ENCODE results near the gene ZNF652.

Gene ZNF652

DNA sequence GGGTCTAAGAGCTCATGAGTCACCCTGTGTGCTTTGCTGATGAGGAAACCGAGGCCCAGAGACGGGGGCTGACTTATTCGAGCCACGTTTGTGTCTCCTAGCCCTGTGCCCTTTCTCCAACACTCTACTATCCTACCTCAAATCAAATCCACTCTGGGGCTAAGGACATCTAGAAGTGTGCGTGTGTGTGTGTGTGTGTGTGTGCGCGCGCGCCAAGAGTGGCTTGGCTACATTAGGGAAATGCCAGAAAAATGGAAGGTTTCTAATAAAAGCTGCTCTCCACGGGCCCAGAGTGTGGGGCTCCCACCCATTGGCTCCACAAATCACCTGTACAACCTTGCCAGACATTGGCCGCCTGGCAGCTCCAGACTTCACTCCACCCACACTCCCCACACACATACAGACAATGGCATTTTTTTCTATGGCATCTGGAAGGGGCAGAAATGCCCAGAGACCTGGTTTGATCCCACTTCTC is 101.2 kb downstream of the ZNF652 start:
- TF ChIP-seq, protein P1, sequence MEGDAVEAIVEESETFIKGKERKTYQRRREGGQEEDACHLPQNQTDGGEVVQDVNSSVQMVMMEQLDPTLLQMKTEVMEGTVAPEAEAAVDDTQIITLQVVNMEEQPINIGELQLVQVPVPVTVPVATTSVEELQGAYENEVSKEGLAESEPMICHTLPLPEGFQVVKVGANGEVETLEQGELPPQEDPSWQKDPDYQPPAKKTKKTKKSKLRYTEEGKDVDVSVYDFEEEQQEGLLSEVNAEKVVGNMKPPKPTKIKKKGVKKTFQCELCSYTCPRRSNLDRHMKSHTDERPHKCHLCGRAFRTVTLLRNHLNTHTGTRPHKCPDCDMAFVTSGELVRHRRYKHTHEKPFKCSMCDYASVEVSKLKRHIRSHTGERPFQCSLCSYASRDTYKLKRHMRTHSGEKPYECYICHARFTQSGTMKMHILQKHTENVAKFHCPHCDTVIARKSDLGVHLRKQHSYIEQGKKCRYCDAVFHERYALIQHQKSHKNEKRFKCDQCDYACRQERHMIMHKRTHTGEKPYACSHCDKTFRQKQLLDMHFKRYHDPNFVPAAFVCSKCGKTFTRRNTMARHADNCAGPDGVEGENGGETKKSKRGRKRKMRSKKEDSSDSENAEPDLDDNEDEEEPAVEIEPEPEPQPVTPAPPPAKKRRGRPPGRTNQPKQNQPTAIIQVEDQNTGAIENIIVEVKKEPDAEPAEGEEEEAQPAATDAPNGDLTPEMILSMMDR (IDR thresholded peaks at IDR 0.05) = no peak
- peak overlapping the region; percentile 11 for H3K9ac ChIP-seq
- peak overlapping the region; percentile 49 for H3K27ac ChIP-seq

DNA sequence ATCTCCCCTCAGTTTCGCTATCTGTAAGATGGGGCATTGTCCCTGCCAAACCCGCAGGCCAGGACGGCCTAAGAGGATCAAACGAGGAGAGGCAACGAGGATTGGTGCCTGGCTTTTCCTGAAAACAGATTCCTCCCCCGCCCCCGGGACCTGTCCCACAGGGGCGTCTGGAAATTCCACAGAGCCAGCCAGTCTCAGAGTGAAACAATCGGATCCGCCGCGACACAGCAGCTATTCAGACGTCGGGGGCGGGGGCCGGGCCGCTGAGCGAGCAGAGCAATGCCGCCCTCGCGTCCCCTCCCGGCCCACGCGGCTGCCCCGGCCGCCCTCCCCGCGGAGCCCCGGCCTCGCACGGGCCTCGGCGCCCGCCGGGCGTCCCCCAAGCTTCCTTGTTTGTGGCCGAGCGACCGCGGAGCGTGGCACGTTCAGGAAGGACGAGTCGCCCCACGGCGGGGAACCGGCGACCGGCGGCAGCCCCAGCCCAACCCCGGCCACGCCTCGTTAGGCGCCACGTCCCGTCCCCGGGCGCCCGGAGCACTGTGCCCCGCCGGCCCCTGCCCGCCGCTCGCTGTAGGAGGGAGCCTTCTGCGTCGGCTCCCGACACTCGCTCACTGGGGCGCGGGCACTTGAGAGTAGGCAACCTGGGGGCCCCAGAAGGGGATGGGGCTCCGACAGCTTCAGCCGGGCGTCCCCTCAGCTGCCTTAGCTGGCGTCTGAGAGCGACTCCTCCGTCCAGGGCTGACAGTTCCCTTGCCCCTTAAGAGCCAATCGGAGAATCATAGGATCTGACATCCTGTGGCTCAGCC is 101.8 kb downstream of the ZNF652 start:
- H3K27ac ChIP-seq = peak overlapping the region; percentile 49
- H3K79me2 ChIP-seq = no peaks in the 10 kb centered on the region
- peak overlapping the region; percentile 81 for H3K4me2 ChIP-seq (ENCODE audit: low read length)
- no peaks in the 10 kb centered on the region for H3K9me3 ChIP-seq (ENCODE audit: control insufficient read depth, low read length)
- H2AFZ ChIP-seq = peak overlapping the region; percentile 98
- no peak overlapping the region for H3K9ac ChIP-seq
- H3K4me3 ChIP-seq (ENCODE audit: low read depth, low read length) = peak overlapping the region; percentile 56
- H3K27me3 ChIP-seq (ENCODE audit: control insufficient read depth, insufficient read depth, low read length) = no peaks in the 10 kb centered on the region
- TF ChIP-seq, protein P1 (IDR thresholded peaks at IDR 0.05) = no peak
- H3K36me3 ChIP-seq (ENCODE audit: control insufficient read depth, insufficient read depth, low read length) = no peaks in the 10 kb centered on the region
- H3K4me1 ChIP-seq = no peaks in the 10 kb centered on the region

More for the DNA sequence above, 101.2 kb downstream of the ZNF652 start:
- H3K9me3 ChIP-seq (ENCODE audit: control insufficient read depth, low read length) = no peaks in the 10 kb centered on the region
- no peaks in the 10 kb centered on the region for H3K79me2 ChIP-seq
- peak overlapping the region; percentile 56 for H3K4me3 ChIP-seq (ENCODE audit: low read depth, low read length)
- H2AFZ ChIP-seq = peak overlapping the region; percentile 98
- H3K4me1 ChIP-seq = no peaks in the 10 kb centered on the region
- H3K4me2 ChIP-seq (ENCODE audit: low read length) = peak overlapping the region; percentile 81
- no peaks in the 10 kb centered on the region for H3K36me3 ChIP-seq (ENCODE audit: control insufficient read depth, insufficient read depth, low read length)
- no peaks in the 10 kb centered on the region for H3K27me3 ChIP-seq (ENCODE audit: control insufficient read depth, insufficient read depth, low read length)

DNA sequence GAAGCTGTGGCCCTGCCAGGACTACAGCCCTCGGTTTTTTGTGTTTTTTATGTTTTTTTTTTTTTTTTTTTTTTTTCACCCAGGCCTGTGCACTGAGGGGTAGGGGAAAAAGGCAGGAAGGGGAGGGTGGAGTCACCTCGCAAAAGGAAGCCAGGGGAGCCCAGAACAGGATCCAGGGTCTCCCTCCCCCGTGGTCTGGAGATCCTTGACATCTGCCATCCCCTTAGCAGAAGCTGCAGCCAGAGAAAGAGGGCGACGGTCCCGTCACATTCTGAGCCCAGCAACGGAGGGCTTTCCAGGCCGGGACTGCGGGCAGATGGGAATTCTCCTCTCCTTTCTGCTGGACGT is 102.4 kb downstream of the ZNF652 start:
- Histone ChIP-seq H3K9ac (no peak overlapping the region), H3K4me1 (no peaks in the 10 kb centered on the region)

DNA sequence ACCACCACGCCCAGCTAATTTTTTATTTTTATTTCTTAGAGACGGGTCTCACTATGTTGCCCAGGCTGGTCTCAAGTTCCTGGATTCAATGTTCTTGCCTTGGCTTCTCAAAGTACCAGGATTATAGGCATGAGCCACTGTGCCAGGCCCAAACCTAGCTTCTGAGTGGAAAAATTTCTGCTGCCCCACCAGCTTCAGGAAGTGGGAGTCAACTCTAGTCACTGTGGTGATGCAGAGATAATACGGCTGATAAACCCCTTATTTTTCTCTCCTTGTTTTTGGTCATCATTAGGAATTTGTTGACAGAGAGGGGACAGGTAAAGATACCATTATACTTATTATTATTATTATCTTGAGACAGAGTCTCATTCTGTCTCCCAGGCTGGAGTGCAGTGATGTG is 103.7 kb downstream of the ZNF652 start:
- Histone ChIP-seq H3K4me1 (no peaks in the 10 kb centered on the region), H3K27ac (no peak overlapping the region), H3K27me3 (ENCODE audit: control insufficient read depth, insufficient read depth, low read length) (no peaks in the 10 kb centered on the region), H3K79me2 (no peaks in the 10 kb centered on the region), H3K4me3 (ENCODE audit: low read depth, low read length) (no peak overlapping the region), H3K36me3 (ENCODE audit: control insufficient read depth, insufficient read depth, low read length) (no peaks in the 10 kb centered on the region), H3K4me2 (ENCODE audit: low read length) (no peak overlapping the region), H2AFZ (no peak overlapping the region), H3K9ac (no peak overlapping the region), H3K9me3 (ENCODE audit: control insufficient read depth, low read length) (no peaks in the 10 kb centered on the region)
- TF ChIP-seq, protein P1 (IDR thresholded peaks at IDR 0.05) = no peak

More for the DNA sequence above, 102.4 kb downstream of the ZNF652 start:
- no peaks in the 10 kb centered on the region for H3K27me3 ChIP-seq (ENCODE audit: control insufficient read depth, insufficient read depth, low read length)
- H3K27ac ChIP-seq = peak overlapping the region; percentile 27
- H3K36me3 ChIP-seq (ENCODE audit: control insufficient read depth, insufficient read depth, low read length) = no peaks in the 10 kb centered on the region
- H3K4me3 ChIP-seq (ENCODE audit: low read depth, low read length) = peak overlapping the region; percentile 56
- peak overlapping the region; percentile 81 for H3K4me2 ChIP-seq (ENCODE audit: low read length)
- H3K9me3 ChIP-seq (ENCODE audit: control insufficient read depth, low read length) = no peaks in the 10 kb centered on the region
- no peaks in the 10 kb centered on the region for H3K79me2 ChIP-seq
- TF ChIP-seq, protein P1 (IDR thresholded peaks at IDR 0.05) = no peak
- H2AFZ ChIP-seq = peak overlapping the region; percentile 98

DNA sequence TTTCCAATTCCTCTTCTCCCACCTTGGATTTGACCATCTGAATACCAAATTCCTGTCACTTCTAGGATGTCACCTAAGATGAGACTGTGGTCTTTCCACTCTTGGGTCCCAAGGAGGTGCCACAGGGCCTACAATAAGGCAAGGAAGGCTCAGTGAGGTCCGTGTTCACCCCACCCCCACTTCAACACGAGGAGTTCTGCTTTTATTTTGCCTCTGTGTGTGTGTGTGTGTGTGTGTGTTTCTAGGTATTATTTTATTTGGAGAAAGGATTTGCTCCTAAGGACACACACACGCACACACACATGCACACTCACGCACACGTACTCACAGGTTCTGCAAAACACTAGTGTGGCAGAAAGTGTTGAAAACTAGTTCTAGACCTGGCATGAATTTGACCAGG is 106.9 kb downstream of the ZNF652 start:
- Histone ChIP-seq H3K27ac (no peak overlapping the region), H3K9me3 (ENCODE audit: control insufficient read depth, low read length) (no peaks in the 10 kb centered on the region), H3K4me3 (ENCODE audit: low read depth, low read length) (no peak overlapping the region), H3K4me2 (ENCODE audit: low read length) (no peak overlapping the region), H3K36me3 (ENCODE audit: control insufficient read depth, insufficient read depth, low read length) (no peaks in the 10 kb centered on the region), H2AFZ (no peak overlapping the region), H3K4me1 (no peaks in the 10 kb centered on the region), H3K79me2 (no peaks in the 10 kb centered on the region), H3K9ac (no peak overlapping the region), H3K27me3 (ENCODE audit: control insufficient read depth, insufficient read depth, low read length) (no peaks in the 10 kb centered on the region)
- TF ChIP-seq, protein P1 (IDR thresholded peaks at IDR 0.05) = no peak
